SIG-M5 (cell line): ENCODE data around the gene ASTL.
"Not testable (repeated sequence)": the region's sequence is repeated elsewhere in the genome, so short reads cannot be mapped to it uniquely, and the experiment has no call there.

Source experiments
- DNase-seq: peaks from one replicate; lab custom pipeline; 2025; lab: John Stamatoyannopoulos, UW

Gene ASTL

DNA sequence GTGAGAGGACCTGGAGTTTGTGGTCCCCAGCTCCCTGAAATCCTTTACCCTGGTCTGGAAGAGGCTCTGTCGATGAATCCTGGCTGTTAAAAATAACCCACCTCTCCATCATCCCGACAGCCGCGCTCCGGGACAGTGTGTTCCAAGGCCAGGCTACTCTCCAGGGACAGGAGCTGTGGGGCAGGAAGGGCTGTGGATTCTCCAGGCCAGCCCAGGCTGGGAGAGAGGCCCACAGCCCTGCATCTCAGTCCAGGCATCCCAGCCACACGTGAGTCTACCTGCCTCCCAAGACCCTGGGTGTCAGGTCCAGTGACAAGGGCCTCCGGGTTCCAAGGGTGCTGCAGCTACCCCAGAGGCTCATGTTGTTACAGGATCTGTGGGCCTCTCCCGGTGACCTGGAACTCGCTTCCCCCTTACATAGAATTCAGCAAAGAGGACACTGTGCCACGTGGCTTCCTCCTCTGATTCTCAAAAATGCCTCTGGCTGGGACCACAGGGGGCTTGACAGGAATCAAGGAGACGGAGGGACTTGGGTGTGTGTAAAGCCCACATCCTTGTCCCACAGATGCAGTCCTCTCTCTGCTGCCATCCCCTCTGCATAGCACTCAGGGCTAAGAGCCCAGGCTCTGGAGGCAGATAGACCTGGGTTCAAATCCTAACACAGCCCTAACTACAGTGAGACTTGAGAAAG is 39.3 kb downstream of the ASTL start:
- no peak for DNase-seq

DNA sequence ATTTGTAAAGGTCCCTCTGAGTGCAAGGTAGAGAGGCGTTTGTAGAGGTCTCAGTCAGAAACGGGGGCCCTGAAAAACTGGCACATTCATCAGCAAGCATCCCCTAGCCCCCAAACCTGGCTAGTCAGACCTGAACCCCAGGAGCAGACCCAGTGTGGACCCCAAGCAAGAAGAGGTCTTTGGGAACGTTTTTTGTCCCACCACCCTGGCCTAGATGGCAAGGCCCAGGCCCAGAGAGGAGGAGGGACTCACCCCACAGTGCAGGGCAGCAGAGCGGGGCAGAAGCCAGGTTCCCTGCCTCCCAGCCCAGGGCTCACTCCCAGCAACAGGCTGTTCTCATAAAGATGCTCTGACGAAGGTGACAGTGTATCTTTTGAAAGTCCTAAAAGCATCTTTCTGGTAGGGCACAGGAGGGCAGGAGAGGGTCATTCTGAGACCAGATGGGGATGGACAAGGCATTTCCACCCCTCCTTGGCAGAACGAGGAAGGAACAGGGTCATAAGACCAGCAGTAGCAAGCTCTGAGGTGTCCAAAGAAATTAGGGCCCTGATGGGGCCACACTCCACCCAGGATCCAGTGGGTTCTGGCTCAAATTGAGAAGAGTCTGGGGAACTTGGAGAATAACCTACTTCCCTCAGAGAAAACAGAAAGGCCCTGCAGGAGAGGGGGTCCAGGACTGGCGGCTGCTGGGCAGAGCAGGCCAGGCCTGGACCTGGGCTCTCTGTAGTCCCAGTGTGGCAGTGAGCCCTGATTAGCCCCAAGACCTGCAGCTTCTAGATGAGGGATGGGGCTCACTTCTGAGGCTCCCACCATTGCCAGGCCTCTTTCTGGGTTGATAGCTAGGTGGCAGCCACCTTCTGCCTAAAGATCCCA is 40.1 kb downstream of the ASTL start:
- DNase-seq = no peak

DNA sequence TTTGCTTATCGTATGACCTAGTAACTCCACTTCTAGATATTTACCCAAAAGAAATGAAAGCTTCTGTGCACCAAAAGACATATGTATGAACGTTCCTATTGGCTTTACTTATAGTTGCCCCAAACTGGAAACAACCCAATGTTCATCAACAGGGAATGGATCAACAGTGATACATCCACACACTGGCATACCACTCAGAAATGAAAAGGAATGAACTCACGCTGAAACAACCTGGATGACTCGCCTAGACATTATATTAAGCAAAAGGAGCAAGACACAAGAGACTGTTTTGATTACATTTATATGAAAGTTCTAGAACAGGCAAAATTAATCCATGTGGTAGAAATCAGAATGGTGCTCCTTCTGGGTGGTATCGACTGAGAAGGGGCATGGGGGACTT is 40.9 kb downstream of the ASTL start:
- DNase-seq = no peak

DNA sequence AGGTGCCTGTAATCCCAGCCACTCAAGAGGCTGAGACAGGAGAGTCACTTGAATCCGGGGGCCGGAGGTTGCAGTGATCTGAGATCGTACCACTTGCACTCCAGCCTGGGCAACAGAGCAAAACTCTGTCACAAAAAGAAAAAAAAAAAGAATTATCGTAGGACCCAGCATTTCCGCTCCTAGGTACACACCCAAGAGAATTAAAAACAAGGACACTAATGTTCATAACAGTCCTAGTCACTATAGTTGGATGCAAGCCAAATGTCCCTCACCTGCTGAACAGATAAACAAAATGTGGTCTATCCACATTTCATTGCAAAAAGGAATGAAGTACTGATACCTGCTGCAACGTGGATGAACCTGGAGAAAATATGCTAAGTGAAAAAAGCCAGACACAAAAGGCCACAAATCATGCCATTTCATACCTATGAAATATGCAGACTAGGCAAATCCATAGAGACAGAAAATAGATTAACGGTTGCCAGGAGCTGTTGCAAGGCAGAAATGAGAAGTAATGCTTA is 43.1 kb downstream of the ASTL start:
- DNase-seq = no peak

DNA sequence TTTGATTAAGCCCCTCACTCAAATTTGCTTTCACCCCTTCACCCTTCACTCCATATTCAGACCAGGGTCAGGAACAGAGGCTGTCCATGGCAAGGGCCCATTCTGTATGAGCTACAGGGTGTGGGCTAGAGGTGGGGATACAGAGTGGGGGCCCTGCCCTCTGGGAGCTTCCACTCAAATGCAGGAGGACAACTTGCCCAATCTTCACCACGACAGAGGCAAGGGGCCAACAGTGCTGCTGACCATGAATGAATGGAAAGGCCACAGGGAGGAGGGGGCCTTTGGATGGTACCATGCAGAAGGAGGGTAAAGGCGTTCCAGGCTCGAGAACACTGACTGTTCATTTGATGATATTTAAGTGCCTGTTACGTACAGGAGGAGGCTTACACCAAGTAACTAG is 44.8 kb downstream of the ASTL start:
- no peak for DNase-seq

DNA sequence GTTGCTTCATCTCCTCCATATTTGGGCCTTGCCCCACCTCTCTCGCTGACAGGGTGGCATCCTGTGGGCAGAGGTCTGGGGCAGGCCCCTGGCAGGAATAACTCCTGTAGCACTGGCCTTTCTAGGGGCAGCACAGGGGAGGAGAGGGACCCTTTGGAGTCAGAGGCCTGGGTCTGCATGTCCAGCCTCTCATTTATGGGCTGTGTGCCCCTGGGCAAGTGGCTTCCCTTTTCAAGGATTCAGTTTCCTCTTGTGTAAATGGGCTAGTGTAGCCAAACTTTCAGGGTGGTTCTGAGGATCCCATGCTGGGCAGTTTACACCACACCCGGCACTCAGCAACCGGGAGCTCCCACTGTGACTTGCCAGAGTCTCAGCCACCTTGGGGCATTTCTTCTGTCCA is 45.4 kb downstream of the ASTL start:
- DNase-seq = no peak

DNA sequence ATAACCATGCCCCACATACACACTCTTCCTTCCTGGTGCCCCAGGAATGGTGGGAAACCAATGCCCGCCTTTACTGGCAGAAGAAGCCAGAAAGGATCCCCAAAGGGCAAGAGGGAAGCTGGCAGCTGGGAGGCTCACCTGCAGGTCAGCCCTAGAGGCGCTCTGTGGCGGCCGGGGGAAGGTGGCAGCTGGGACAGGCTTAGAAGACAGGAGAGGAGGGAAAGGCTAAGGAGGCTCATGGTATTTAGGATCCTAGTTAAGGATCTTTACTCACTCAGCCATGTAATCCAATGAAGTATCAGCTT is 45.8 kb downstream of the ASTL start:
- no peak for DNase-seq

DNA sequence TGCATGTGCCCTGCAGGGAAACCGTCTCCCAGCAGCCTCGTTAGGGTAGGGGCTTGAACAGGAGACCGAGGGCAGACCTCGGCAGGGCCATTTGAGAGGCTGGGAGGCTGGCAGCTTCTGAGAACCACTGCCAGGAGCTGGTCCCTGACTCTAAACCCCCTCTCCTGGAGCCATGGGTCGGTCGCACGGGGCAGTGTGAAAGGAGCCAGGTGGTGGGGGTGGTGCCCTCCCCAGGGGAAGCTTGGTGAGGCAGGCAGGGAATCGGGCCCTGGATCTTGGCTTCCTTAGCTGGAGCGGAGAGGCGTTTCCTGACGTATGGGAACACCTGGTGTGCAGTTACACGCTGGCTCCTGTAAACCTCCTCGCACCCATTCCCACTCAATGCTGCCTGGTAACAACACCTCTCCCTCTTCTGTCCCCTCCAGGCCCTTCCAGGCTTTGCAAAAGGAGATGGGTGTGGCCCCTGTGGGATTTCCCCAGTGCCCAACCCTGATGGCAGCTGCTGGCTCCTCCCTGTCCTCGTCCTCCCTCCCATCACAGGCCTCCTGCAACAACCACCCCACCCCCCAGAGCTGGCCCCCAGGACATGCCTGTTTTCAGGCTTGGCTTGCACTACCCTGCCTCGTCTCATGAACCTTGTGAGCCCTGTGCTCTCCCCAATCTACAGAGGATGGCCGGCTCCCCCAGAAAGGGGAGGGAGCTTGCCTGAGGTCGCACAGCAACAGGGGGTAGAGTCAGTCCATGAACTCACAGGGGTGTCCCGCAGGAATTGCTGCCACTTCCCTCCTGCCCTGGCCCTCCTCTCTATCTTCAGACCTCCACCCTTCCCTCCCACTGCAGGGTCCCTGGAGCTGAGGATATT is 46.4 kb downstream of the ASTL start:
- no peak for DNase-seq

DNA sequence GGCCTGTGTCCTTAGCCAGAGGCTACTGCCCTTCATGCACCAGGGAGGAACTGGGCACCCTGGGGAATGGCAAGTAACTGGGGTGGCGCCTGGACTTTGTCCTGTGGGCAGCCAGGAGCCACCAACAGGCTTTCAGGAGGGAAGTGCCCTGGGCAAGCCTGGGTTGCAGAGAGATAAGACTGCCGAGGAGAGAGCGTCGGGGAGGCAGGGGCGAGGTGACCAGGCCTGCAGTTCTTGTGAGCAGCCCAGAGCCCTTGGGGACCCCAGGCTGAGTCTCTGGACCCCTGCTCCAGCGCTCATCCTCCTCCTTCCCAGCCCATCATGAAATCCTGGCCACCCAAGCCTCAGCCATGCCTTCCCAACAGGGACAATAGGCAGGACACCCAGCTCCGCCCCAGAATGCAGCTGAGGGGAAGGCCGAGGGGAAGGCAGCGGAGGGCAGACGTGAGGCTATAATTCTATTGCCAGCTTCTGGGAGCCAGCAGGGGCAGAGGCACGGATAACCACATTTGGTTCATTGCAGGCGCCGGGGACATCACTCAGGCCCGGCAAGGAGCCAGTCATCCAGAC is 47.1 kb downstream of the ASTL start:
- DNase-seq = no peak

DNA sequence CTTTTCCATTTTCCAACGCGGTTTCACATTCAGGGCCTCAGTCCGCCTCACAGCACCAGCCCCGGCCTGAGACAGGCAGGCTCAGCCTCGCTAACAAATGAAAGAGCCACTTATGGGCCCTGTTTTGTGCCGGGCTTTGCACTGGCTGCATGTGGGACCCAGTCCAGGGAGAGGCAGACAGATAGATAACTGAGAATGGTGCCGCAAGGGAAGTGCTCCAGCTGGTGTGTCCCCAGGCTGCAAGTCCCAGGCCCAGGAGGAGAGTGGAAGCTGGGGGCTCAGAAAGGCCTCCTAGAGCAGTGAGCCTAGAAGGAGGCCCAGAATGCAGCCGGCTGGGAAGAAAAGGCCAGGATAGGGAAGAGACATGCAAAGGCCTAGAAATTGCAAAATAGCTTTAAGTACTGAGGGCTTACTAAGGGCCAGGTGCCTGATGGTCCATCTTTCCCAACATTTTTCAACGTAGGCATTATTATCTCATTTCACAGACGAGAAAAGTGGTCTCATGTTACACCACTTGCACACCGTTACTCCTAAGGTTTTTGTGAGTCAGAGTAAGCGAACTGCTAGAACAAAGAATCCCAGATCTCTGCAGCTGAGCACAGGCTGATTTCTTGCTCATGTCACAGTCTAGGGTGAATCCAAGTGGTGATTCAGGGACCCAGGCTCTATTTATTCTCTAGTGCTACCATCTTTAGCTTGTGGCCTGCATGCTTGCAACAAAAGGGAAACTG is 47.9 kb downstream of the ASTL start:
- no peak for DNase-seq

DNA sequence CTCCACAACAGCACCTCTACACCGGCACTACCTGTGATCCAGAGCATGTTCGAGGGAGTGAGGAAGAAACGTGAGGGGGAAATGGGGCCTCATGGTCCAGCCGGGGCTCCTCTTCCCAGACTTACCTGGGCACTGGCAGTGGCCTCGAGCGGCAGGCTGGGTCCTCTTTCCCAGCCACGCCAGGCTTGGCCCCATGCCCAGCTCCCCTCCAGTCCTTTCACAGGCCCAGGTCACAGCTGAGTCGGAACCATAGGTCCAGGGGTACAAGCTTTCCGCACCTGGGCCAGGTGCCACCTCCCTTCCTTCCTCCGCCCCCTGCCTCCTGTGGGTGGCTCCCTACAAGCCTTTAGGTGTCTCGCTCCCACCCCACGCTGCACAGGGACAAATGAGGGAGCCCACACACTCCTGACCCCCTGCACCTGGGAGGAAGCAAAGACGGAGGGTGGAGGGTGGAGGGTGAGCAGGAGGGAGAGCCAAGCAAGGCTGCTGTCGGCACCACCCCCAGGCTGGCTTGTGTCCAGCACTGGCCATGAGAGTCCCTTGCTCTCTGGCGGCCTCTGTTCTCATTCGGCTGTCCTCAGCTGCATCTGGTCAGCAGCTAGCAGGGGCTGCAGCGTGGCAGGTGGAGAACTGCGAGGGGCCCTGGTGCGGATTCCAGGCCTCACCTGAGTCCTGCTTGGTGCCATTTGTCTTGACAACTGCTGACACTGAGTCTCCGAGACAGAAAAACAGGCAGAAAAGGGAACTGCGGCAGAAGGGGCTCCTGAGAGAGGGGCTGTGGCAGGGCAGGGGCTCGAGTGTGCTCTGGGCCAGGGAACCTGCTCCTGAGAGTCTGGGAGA is 48.7 kb downstream of the ASTL start:
- no peak for DNase-seq

DNA sequence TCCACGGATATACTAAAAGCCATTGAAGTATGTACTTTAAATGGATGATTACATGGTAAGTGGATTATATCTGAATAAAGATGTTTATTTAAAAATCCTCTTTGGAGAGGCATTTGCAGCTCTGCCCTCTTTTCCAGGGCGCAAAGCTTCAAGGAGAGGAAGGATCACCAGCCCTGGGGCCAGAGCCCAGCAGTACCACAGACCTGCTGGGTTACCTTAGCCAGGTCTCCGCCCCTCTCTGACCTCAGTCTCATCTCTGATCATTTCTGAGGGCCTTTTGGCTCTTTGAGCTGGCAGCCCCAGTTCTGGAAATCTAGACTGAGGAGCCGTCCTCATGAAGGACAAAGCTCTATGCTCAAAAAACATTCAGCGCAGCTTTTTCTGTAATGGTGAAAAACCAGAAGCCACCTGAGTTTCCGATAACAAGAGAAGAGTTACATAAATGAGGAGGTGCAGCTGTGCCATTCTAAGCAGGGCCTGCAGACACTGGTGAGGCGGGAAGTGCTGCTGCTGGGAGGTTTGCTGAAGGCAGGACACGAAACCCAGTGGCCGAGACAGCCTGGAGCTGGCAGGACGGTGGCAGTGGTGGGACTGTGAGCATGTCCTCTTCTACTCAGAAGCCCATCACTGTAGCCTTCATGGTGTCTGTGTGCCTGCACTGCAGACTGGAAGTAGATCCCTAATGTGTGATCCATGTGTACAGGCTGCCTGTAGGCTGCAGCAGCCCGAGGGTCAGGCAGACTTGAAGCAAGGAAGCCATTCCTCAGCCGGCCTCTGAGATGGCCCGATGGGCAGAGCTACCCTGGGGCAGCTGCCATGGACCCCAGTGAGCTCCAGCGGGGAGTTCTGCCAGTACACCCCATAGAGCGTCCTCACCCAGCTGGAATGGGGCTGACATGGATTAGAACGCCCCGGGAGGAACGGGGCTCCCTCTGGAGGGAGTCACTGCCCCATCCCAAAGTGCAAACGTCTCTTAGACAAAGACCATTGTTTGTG is 49.7 kb downstream of the ASTL start:
- no peak for DNase-seq

DNA sequence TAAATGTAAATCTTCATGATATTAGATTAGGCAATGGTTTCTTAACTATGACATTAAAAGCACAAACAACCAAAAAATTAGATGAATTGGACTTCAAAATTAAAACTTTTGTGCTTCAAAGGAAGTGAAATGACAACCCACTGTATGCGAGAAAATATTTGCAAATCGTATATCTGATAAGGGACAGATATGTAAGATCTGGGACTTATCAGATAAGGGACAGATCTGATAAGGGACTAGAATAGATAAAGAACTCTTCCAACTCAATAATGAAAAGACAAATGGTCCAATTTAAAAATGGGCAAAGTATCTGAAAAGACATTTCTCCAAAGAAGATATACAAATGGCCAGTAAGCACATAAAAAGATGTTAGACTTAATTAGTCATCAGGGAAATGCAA is 51.2 kb downstream of the ASTL start:
- no peak for DNase-seq

DNA sequence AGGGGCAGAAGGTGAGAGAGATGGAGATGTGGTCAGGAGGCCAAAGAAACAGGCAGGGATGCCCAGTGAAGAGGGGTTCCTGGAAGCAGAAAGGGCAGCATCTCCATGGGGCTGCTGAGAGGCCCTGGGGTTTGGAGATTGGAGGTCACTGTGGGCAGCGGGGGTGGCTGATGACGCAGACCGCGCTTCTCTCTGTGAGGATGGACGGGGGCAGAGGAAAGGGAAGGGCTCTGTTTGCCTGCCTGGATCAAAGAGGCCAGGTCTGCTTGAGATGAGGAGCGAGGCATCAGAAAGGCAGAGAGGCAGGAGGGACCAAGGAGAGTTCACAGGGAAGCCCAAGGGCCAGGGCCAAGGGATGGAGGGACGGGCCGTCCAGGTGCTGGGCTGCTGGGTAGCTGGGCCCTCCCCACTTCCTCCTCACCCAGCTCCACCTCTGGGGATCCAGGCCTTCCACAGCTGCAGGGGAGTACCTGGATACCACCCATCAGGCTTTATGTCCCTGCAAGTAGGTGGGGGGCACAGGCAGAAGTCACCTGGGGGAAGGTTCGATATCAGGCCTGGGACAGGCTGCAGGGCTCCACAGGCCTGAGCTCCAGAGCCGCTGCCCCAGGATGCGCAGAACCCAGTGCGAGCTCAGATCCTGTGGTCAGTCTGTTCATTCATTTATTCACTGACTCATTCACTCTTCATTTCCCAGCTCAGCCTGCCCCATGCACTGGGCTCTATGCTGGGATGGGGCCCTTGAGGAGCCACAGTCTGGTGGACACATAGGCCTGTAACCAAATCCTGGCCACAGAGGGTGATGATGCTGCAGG is 52.6 kb downstream of the ASTL start:
- DNase-seq = no peak

DNA sequence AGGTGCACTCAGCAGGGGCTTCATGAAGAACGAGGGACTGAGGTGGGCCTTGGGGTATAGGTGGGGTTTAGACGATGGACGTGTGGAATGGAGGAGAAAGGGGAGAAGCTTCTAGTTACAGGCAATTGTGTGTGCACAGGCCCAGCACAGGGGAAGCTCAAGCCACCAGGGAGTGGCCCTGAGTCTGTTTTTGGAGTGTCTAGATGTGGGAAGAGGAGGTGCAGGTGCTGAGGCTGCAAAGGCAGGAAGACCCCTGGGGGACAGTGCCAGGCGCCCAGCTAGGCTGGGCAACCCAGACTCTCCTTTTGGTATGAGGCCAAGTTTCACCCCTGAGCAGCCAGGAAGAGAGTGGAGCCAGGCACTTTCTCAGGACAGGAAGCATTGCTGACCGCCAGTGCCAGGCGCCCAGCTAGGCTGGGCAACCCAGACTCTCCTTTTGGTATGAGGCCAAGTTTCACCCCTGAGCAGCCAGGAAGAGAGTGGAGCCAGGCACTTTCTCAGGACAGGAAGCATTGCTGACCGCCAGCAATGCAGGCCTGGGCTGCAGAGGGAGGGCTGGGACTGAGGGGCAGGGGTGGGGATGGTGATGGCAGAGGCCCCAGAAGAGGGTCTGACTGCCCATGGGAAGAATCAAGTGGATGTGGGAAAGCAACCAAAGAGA is 53.3 kb downstream of the ASTL start:
- DNase-seq = not testable (repeated sequence)

DNA sequence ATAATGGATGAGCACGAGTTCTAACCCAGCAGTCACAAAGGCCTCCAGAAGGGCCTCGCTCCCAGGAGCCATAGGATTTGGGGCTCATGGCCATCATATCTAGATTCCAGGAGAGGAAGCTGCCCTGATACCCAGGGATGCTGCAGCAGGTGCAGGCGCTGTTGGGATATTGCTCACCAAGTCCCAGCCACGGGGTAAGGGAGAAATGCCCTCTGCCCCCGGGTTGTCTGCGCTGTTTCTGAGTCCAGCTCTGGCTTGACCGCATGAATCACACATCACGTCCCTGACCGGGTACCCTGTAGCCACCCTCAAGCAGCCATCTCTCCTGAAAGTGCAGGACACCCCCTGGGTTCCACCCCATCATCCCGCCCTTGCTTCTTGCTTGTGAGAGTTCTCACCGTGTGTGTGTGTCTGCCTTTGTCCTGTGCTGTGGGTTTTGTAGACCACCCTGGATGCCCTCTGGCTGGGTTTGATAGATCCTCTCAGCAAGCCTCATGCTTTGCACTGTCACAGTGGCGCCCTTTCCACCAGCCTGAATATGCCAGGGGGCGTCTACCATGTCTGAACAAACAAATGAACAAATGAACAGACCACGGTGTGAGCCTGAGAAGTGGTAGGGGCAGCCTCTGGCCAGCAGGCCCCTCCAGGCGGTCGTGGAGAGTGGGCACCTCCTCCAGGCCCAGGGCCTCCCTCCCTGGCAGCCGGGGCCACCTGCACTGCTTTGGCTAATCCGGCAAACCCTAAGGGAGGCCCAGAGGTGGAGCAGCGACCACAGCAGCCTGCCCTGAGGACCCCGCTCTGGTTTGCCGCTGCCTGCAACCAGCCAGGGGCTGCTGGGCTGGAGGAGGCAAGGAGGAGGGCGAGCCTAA is 54.1 kb downstream of the ASTL start:
- no peak for DNase-seq
